ENCODE measurements around the gene KDELR3. TPM values are rescaled to one million over a fixed set of nuclear protein-coding genes. Genes with fewer than 3 reads are reported as not detected.

Gene KDELR3
- total RNA-seq, 3 donors from 2014 or later, result 4.2 to 14.4 (median 11.3) TPM

- H3K4me3 ChIP-seq, result no peak overlapping the region
- intact Hi-C loops (cut with DNase I, micrococcal nuclease), result no loop called here
- no peak for TF ChIP-seq CTCF (IDR thresholded peaks at IDR 0.05)
- H3K4me1 ChIP-seq (ENCODE audit: low read depth), result peaks cover 12% of the 10 kb centered on the region
- no peak for ATAC-seq
- no peaks in the 10 kb centered on the region for H3K9me3 ChIP-seq
- peak in 1 of 3 donors; percentile 1 for DNase-seq
- H3K36me3 ChIP-seq (ENCODE audit: low read depth), result no peaks in the 10 kb centered on the region
Observed at GRCh38 chr22:38461057-38461413, 6.9 kb upstream of the KDELR3 start.

- Histone ChIP-seq H3K36me3 (ENCODE audit: low read depth) (no peaks in the 10 kb centered on the region), H3K9me3 (no peaks in the 10 kb centered on the region), H3K4me3 (no peak overlapping the region), H3K4me1 (ENCODE audit: low read depth) (peaks cover 10% of the 10 kb centered on the region)
- DNase-seq (peak; percentile 74 to 86 (median 84)), ATAC-seq (peak; percentile 81)
- TF ChIP-seq CTCF (IDR thresholded peaks at IDR 0.05), result no peak
- intact Hi-C loops (cut with DNase I, micrococcal nuclease), result no loop called here
Observed at GRCh38 chr22:38461414-38462081, 6.3 kb upstream of the KDELR3 start.

- Histone ChIP-seq H3K4me3 (no peak overlapping the region), H3K9me3 (no peaks in the 10 kb centered on the region), H3K4me1 (ENCODE audit: low read depth) (peaks cover 13% of the 10 kb centered on the region), H3K36me3 (ENCODE audit: low read depth) (no peaks in the 10 kb centered on the region)
- TF ChIP-seq CTCF (IDR thresholded peaks at IDR 0.05), result no peak
- intact Hi-C loops (cut with DNase I, micrococcal nuclease), result no loop called here
- DNase-seq (peak in 2 of 3 donors; percentile 51 to 59), ATAC-seq (no peak)
Observed at GRCh38 chr22:38462960-38463784, 4.7 kb upstream of the KDELR3 start.

- DNase-seq (peak in 1 of 3 donors; percentile 3), ATAC-seq (no peak)
- H3K4me3 ChIP-seq, result no peak overlapping the region
- peaks cover 13% of the 10 kb centered on the region for H3K4me1 ChIP-seq (ENCODE audit: low read depth)
- TF ChIP-seq CTCF (IDR thresholded peaks at IDR 0.05), result no peak
- intact Hi-C loops (cut with DNase I, micrococcal nuclease), result no loop called here
- no peaks in the 10 kb centered on the region for H3K36me3 ChIP-seq (ENCODE audit: low read depth)
- H3K9me3 ChIP-seq, result no peaks in the 10 kb centered on the region
Observed at GRCh38 chr22:38464992-38465672, 2.8 kb upstream of the KDELR3 start.

- no peaks in the 10 kb centered on the region for H3K9me3 ChIP-seq
- intact Hi-C loops (cut with DNase I, micrococcal nuclease), result no loop called here
- no peaks in the 10 kb centered on the region for H3K36me3 ChIP-seq (ENCODE audit: low read depth)
- TF ChIP-seq CTCF (IDR thresholded peaks at IDR 0.05), result no peak
- peaks cover 13% of the 10 kb centered on the region for H3K4me1 ChIP-seq (ENCODE audit: low read depth)
- H3K4me3 ChIP-seq, result no peak overlapping the region
- ATAC-seq (peak; percentile 45), DNase-seq (peak in 1 of 3 donors; percentile 40)
Observed at GRCh38 chr22:38465673-38466490, 2.0 kb upstream of the KDELR3 start.

Measured in mucosa of descending colon (tissue), 3 donors.